Measurements from ENCODE around the gene CELA1. TPM values are rescaled to one million over a fixed set of nuclear protein-coding genes. Genes with fewer than 3 reads are reported as not detected.
"Not testable (repeated sequence)": the region's sequence is repeated elsewhere in the genome, so short reads cannot be mapped to it uniquely, and the experiment has no call there.

Gene CELA1
- total RNA-seq, 1 donor from 2014 or later, result not detected

GRCh38 chr12:51321882-51322281 is 24.6 kb downstream of the CELA1 start:
- FAIRE-seq (no peak), DNase-seq (ENCODE audit: low spot score in 2 of 2) (no peak)

GRCh38 chr12:51320695-51321320 is 25.7 kb downstream of the CELA1 start:
- DNase-seq (ENCODE audit: low spot score in 2 of 2), result no peak
- no peak for FAIRE-seq

- no peak for DNase-seq (ENCODE audit: low spot score in 2 of 2)
- no peak for FAIRE-seq
Observed at GRCh38 chr12:51320311-51320694, 26.2 kb downstream of the CELA1 start.

GRCh38 chr12:51318846-51319599 is 27.5 kb downstream of the CELA1 start:
- no peak for DNase-seq (ENCODE audit: low spot score in 2 of 2)
- no peak for FAIRE-seq

- FAIRE-seq; DNase-seq (ENCODE audit: low spot score in 2 of 2): not testable (repeated sequence)
Observed at GRCh38 chr12:51318057-51318806, 28.2 kb downstream of the CELA1 start.

- DNase-seq (ENCODE audit: low spot score in 2 of 2) (no peak), FAIRE-seq (no peak)
Observed at GRCh38 chr12:51311389-51311788, 35.1 kb downstream of the CELA1 start.

- FAIRE-seq, result no peak
- no peak for DNase-seq (ENCODE audit: low spot score in 2 of 2)
Observed at GRCh38 chr12:51307655-51308593, 38.6 kb downstream of the CELA1 start.

GRCh38 chr12:51306507-51306906 is 40.0 kb downstream of the CELA1 start:
- no peak for FAIRE-seq

GRCh38 chr12:51300768-51301167 is 45.7 kb downstream of the CELA1 start:
- DNase-seq (ENCODE audit: low spot score in 2 of 2); FAIRE-seq: not testable (repeated sequence)

More at GRCh38 chr12:51306507-51306906, 40.0 kb downstream of the CELA1 start:
- no peak for DNase-seq (ENCODE audit: low spot score in 2 of 2)

- DNase-seq (ENCODE audit: low spot score in 2 of 2) (no peak), FAIRE-seq (no peak)
Observed at GRCh38 chr12:51295651-51296050, 50.8 kb downstream of the CELA1 start.

- DNase-seq (ENCODE audit: low spot score in 2 of 2); FAIRE-seq: not testable (repeated sequence)
Observed at GRCh38 chr12:51294097-51294496, 52.4 kb downstream of the CELA1 start.

- FAIRE-seq (no peak), DNase-seq (ENCODE audit: low spot score in 2 of 2) (no peak)
Observed at GRCh38 chr12:51293696-51294095, 52.8 kb downstream of the CELA1 start.

- DNase-seq (ENCODE audit: low spot score in 2 of 2); FAIRE-seq: not testable (repeated sequence)
Observed at GRCh38 chr12:51291603-51292513, 54.6 kb downstream of the CELA1 start.

GRCh38 chr12:51285843-51286242 is 60.6 kb downstream of the CELA1 start:
- FAIRE-seq, result no peak
- no peak for DNase-seq (ENCODE audit: low spot score in 2 of 2)

GRCh38 chr12:51281202-51281924 is 65.1 kb downstream of the CELA1 start:
- no peak for FAIRE-seq
- no peak for DNase-seq (ENCODE audit: low spot score in 2 of 2)
